Liver (tissue), 3 donors: ENCODE measurements around the gene MISP.

Experiments
- EGR1 ChIP-seq, 2 donors: IDR thresholded peaks; 2 replicates each; pipeline ENCODE4 v1.6.1; 2016 to 2018; ENCODE audit warnings: antibody characterized with exemption in 2 of 2, low read depth in 2 of 2
- FOXA1 ChIP-seq: IDR thresholded peaks from 2 replicates; pipeline ENCODE4 v1.6.1; 2016; ENCODE audit warnings: antibody characterized with exemption
- GABPA ChIP-seq, 2 donors: IDR thresholded peaks in 1 of 2; conservative IDR thresholded peaks in 1 of 2; 2 replicates each; pipeline ENCODE4 v1.6.1; 2016; ENCODE audit warnings: antibody characterized with exemption in 2 of 2, mild to moderate bottlenecking in 1 of 2, moderate library complexity in 1 of 2
- HNF4A ChIP-seq, 2 donors: conservative IDR thresholded peaks; 2 replicates each; pipeline ENCODE4 v1.6.1; 2016; ENCODE audit warnings: antibody characterized with exemption in 2 of 2, mild to moderate bottlenecking in 2 of 2
- JUND ChIP-seq, 2 donors: IDR thresholded peaks; 2 replicates each; pipeline ENCODE4 v1.6.1; 2016; ENCODE audit warnings: antibody characterized with exemption in 2 of 2
- NR2F2 ChIP-seq: IDR thresholded peaks from 2 replicates; pipeline ENCODE4 v1.6.1; 2016; ENCODE audit warnings: antibody characterized with exemption
- RAD21 ChIP-seq, 2 donors: IDR thresholded peaks; 2 replicates each; pipeline ENCODE4 v1.6.1; 2016; ENCODE audit warnings: antibody characterized with exemption in 2 of 2, mild to moderate bottlenecking in 2 of 2
- YY1 ChIP-seq: IDR thresholded peaks from 2 replicates; pipeline ENCODE4 v1.6.1; 2016; ENCODE audit warnings: antibody characterized with exemption, mild to moderate bottlenecking
- TF ChIP-seq, protein P1 (sequence below): fragments of 150-350 bp; IDR thresholded peaks from 2 replicates; pipeline ENCODE4 v1.5.1; 2017; ENCODE audit warnings: improper control_type of control experiment, low read depth, low read length; ENCODE audit not compliant: missing input control
- TF ChIP-seq, protein P2 (sequence below): IDR thresholded peaks from 2 replicates; pipeline ENCODE4 v1.6.1; 2016; ENCODE audit warnings: antibody characterized with exemption, mild to moderate bottlenecking
- TF ChIP-seq, protein P3 (sequence below): IDR thresholded peaks from 2 replicates; pipeline ENCODE4 v1.6.1; 2016; ENCODE audit warnings: antibody characterized with exemption
- TF ChIP-seq, protein P4 (sequence below): IDR thresholded peaks from 2 replicates; pipeline ENCODE4 v1.6.1; 2016; ENCODE audit warnings: antibody characterized with exemption
- donor health status: healthy.
- donor health status: healthy.

DNA sequence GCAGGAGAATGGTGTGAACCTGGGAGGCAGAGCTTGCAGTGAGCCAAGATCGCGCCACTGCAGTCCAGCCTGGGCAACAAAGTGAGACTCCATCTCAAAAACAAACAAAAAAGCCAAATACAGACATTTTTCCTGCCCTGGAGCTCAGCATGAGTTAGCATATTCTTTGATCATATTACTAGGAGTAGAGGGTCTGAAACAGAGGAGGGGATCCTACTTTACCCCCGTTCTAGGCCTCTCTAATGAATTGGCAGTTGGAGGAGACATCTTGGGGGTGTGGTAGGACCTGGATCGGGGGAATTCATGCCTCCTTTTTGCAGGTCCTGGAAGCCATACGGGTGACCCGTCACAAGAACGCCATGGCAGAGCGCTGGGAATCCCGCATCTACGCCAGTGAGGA lies 12.3 kb downstream of the MISP start:
- TF ChIP-seq, protein P1, sequence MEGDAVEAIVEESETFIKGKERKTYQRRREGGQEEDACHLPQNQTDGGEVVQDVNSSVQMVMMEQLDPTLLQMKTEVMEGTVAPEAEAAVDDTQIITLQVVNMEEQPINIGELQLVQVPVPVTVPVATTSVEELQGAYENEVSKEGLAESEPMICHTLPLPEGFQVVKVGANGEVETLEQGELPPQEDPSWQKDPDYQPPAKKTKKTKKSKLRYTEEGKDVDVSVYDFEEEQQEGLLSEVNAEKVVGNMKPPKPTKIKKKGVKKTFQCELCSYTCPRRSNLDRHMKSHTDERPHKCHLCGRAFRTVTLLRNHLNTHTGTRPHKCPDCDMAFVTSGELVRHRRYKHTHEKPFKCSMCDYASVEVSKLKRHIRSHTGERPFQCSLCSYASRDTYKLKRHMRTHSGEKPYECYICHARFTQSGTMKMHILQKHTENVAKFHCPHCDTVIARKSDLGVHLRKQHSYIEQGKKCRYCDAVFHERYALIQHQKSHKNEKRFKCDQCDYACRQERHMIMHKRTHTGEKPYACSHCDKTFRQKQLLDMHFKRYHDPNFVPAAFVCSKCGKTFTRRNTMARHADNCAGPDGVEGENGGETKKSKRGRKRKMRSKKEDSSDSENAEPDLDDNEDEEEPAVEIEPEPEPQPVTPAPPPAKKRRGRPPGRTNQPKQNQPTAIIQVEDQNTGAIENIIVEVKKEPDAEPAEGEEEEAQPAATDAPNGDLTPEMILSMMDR, result no peak
- TF ChIP-seq YY1 (no peak), FOXA1 (no peak), JUND (IDR thresholded peaks at IDR 0.05) (no peak), RAD21 (IDR thresholded peaks at IDR 0.05) (no peak), NR2F2 (no peak), EGR1 (IDR thresholded peaks at IDR 0.05; ENCODE audit: low read depth in 2 of 2) (no peak), GABPA (IDR thresholded peaks at IDR 0.05 in 1 of 2, conservative IDR thresholded peaks at IDR 0.05 in 1 of 2) (no peak), HNF4A (conservative IDR thresholded peaks at IDR 0.05) (no peak)
- TF ChIP-seq, protein P2, sequence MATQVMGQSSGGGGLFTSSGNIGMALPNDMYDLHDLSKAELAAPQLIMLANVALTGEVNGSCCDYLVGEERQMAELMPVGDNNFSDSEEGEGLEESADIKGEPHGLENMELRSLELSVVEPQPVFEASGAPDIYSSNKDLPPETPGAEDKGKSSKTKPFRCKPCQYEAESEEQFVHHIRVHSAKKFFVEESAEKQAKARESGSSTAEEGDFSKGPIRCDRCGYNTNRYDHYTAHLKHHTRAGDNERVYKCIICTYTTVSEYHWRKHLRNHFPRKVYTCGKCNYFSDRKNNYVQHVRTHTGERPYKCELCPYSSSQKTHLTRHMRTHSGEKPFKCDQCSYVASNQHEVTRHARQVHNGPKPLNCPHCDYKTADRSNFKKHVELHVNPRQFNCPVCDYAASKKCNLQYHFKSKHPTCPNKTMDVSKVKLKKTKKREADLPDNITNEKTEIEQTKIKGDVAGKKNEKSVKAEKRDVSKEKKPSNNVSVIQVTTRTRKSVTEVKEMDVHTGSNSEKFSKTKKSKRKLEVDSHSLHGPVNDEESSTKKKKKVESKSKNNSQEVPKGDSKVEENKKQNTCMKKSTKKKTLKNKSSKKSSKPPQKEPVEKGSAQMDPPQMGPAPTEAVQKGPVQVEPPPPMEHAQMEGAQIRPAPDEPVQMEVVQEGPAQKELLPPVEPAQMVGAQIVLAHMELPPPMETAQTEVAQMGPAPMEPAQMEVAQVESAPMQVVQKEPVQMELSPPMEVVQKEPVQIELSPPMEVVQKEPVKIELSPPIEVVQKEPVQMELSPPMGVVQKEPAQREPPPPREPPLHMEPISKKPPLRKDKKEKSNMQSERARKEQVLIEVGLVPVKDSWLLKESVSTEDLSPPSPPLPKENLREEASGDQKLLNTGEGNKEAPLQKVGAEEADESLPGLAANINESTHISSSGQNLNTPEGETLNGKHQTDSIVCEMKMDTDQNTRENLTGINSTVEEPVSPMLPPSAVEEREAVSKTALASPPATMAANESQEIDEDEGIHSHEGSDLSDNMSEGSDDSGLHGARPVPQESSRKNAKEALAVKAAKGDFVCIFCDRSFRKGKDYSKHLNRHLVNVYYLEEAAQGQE, result no peak
- TF ChIP-seq, protein P3, sequence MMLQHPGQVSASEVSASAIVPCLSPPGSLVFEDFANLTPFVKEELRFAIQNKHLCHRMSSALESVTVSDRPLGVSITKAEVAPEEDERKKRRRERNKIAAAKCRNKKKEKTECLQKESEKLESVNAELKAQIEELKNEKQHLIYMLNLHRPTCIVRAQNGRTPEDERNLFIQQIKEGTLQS, result no peak
- TF ChIP-seq, protein P4, sequence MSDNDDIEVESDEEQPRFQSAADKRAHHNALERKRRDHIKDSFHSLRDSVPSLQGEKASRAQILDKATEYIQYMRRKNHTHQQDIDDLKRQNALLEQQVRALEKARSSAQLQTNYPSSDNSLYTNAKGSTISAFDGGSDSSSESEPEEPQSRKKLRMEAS, result no peak
